NT2/D1 (cell line): ENCODE data around the gene LRRC41.

ENCODE experiments used
- SUZ12 ChIP-seq: IDR thresholded peaks from 2 replicates; pipeline ENCODE4 v1.6.1; 2011; ENCODE audit not compliant: insufficient read length, insufficient read depth; ENCODE audit errors: extremely low read depth
- YY1 ChIP-seq: IDR thresholded peaks from 2 replicates; pipeline ENCODE4 v1.6.1; 2011; ENCODE audit not compliant: insufficient read length, insufficient read depth
- ZNF274 ChIP-seq: IDR thresholded peaks from 2 replicates; pipeline ENCODE4 v1.6.1; 2011; ENCODE audit warnings: mild to moderate bottlenecking, low read depth, low read length

GRCh38 chr1:46263146-46263545, 40.3 kb downstream of the LRRC41 start:
- TF ChIP-seq YY1 (no peak), ZNF274 (no peak), SUZ12 (no peak)
